Lower lobe of right lung (tissue), 2 donors: Measurements from ENCODE around the gene LDLR. TPM values are rescaled to one million over a fixed set of nuclear protein-coding genes. Genes with fewer than 3 reads are reported as not detected.
"Not testable (repeated sequence)": the region's sequence is repeated elsewhere in the genome, so short reads cannot be mapped to it uniquely, and the experiment has no call there.

Source experiments
- ATAC-seq, 2 donors: fragments of 200-7000 bp; cut with Tn5 transposase; one replicate each; pipeline ENCODE4 v1.9.1; 2020 to 2022; ENCODE audit warnings: mild to moderate bottlenecking in 2 of 2, moderate library complexity in 2 of 2
- DNase-seq: peaks from one replicate; pipeline ENCODE4 v3.0.0-alpha.2; 2020
- H3K27ac ChIP-seq: fragments of 200-600 bp; one replicate; pipeline ENCODE4 v1.8.0; 2022
- H3K27me3 ChIP-seq: fragments of 200-600 bp; one replicate; pipeline ENCODE4 v1.8.0; 2022; ENCODE audit warnings: low read depth
- H3K36me3 ChIP-seq: fragments of 200-600 bp; one replicate; pipeline ENCODE4 v1.8.0; 2022; ENCODE audit warnings: mild to moderate bottlenecking
- H3K4me1 ChIP-seq: fragments of 200-600 bp; one replicate; pipeline ENCODE4 v1.8.0; 2022
- H3K4me3 ChIP-seq: fragments of 200-600 bp; one replicate; pipeline ENCODE4 v1.8.0; 2022; ENCODE audit warnings: mild to moderate bottlenecking
- H3K9me3 ChIP-seq: fragments of 200-600 bp; one replicate; pipeline ENCODE4 v1.8.0; 2022
- intact Hi-C: fragments of 100-400 bp; cut with DNase I; formaldehyde crosslinking; loops from one replicate; pipeline ENCODE4 v1.11.0; 2022
- total RNA-seq: library from RNA; stranded (reverse); fragmentation: NEBNext Ultra II Directional; extraction: Animal tissue kit (Norgen Biotek cat#: 25700); gene quantifications from one replicate; pipeline ENCODE4 v1.2.1, GENCODE V29; 2021
- TF ChIP-seq, protein P1 (sequence below): fragments of 200-600 bp; IDR thresholded peaks from one replicate; pipeline ENCODE4 v1.8.0; 2022; ENCODE audit warnings: antibody characterized with exemption, mild to moderate bottlenecking
- donor health status: DM: no; HTN: yes; CAD: no; lungs with severe emphysema.

LDLR gene
- total RNA-seq, 1 donor from 2014 or later: 147 TPM

DNA sequence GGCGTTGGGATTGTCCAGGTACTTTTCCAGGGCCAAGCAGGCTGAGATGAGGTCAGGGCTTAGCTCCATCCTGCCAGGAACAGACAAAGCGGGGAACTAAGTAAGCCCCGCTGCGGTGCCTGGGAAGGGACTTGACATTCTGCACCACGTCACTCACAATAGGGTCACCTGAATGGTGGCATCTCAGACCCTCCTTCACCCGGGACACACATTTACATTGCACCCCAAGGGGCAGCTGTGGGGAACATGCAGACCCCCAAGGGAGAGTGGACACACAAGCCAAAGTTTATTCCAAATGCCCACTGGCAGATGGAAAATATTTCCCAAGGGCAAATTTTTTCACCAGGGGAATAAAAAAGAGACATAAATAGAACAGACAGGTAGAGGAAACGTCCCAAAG, 86.7 kb downstream of the LDLR start:
- ATAC-seq (no peak), DNase-seq (no peak)
- Histone ChIP-seq H3K4me3 (no peak overlapping the region), H3K27ac (no peak overlapping the region), H3K9me3 (no peaks in the 10 kb centered on the region), H3K36me3 (peaks cover 92% of the 10 kb centered on the region), H3K27me3 (no peaks in the 10 kb centered on the region), H3K4me1 (peaks cover 9% of the 10 kb centered on the region)
- intact Hi-C loops: no loop called here
- TF ChIP-seq, protein P1, sequence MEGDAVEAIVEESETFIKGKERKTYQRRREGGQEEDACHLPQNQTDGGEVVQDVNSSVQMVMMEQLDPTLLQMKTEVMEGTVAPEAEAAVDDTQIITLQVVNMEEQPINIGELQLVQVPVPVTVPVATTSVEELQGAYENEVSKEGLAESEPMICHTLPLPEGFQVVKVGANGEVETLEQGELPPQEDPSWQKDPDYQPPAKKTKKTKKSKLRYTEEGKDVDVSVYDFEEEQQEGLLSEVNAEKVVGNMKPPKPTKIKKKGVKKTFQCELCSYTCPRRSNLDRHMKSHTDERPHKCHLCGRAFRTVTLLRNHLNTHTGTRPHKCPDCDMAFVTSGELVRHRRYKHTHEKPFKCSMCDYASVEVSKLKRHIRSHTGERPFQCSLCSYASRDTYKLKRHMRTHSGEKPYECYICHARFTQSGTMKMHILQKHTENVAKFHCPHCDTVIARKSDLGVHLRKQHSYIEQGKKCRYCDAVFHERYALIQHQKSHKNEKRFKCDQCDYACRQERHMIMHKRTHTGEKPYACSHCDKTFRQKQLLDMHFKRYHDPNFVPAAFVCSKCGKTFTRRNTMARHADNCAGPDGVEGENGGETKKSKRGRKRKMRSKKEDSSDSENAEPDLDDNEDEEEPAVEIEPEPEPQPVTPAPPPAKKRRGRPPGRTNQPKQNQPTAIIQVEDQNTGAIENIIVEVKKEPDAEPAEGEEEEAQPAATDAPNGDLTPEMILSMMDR: no peak

DNA sequence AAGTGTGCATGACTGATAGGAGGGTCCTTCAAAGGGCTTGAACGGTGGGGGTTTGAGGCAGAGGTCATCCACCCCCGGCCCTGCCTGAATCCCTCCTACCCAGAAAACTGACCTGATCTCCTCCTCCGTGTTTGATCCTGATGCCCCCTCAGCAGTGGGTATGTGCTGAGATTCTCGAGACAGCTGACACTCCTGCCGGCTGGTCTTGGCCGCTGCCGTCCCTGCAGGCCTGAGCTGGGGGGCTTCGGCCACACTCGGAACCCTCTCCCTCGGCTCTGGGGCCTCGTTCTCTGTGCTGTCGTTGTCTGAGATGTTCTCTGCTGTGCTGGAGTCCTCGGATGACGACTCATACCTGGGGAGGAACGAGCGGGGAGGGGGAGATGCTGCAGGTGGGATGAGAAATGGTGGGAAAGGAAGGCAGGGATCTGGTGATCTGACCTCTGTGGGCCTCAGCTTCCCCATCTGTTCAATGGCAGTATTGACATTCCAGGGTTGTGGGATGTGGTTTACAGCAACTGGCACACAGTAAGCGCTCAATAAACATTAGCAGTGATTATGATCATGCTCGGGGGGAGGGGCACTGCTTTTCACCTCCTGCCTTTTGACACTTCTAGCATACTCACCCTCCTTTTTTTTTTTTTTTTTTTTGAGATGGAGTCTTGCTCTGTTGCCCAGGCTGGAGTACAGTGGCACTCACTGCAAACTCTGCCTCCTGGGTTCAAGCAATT, 87.4 kb downstream of the LDLR start:
- intact Hi-C loops: no loop called here
- no peak overlapping the region for H3K4me3 ChIP-seq
- H3K27me3 ChIP-seq: no peaks in the 10 kb centered on the region
- no peak for DNase-seq
- ATAC-seq: no peak
- H3K36me3 ChIP-seq: peaks cover 90% of the 10 kb centered on the region
- peaks cover 9% of the 10 kb centered on the region for H3K4me1 ChIP-seq
- H3K9me3 ChIP-seq: no peaks in the 10 kb centered on the region
- H3K27ac ChIP-seq: no peak overlapping the region
- TF ChIP-seq, protein P1: no peak

DNA sequence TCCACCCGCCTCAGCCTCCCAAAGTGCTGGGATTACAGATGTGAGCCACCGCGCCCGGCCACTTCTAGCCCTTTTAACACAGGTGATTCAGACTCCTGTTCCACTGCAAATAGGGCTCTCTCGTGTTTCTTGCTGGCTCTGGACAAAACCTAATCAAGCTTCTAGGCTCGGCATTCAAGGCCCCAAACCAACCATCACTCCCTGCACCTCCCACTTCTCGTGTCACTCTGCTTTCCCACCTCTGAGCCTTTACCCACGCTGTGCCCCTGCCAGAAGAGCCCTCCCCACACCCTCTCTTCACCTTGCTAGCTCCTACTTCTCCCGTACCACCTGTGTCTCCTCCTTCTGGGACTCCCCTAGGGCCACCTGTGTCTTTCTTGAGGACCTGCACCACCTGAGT, 88.3 kb downstream of the LDLR start:
- Histone ChIP-seq H3K9me3 (no peaks in the 10 kb centered on the region), H3K27ac (no peak overlapping the region), H3K27me3 (no peaks in the 10 kb centered on the region), H3K36me3 (peaks cover 81% of the 10 kb centered on the region), H3K4me3 (no peak overlapping the region), H3K4me1 (peaks cover 9% of the 10 kb centered on the region)
- TF ChIP-seq, protein P1: no peak
- ATAC-seq: no peak
- intact Hi-C loops: no loop called here
- no peak for DNase-seq

DNA sequence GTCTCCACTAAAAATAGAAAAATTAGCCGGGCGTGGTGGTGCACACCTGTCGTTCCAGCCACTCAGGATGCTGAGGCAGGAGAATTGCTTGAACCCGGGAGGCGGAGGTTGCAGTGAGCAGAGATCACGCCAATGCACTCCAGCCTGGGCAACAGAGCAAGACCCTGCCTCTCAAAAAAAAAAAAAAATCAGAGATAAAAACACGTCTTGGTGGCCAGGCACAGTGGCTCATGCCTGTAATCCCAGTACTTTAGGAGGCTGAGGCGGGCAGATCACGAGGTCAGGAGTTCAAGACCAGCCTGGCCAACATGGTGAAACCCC, 89.8 kb downstream of the LDLR start:
- Histone ChIP-seq H3K4me1 (peaks cover 13% of the 10 kb centered on the region), H3K36me3 (peaks cover 78% of the 10 kb centered on the region)
- H3K27ac ChIP-seq, H3K9me3 ChIP-seq, H3K4me3 ChIP-seq, intact Hi-C loops, ATAC-seq, DNase-seq, H3K27me3 ChIP-seq: not testable (repeated sequence)

DNA sequence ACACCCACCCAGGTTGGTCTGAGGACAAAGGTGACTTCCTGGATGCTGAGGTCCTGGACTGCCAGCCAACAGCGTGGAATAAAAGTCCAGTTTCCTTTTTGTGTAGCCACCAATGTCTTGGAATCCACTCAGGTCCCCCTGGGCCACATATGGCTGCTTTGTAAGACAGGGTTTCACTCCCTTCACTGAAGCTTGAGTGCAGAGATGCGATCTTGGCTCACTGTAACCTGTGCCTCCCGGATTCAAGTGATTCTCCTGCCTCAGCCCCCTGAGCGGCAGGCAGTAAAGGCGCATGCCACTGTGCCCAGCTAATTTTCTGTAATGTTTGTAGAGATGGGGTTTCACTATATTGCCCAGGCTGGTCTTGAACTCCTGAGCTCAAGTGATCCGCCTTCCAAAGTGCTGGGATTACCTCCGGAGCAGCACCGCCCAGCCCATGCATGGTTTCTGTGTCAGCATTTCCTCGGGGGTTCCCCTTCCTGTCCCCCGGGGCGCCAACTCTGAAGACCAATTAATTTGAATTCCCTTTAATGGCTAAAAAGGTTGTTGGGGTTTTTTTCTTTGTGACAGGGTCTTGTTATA, 90.5 kb downstream of the LDLR start:
- no peaks in the 10 kb centered on the region for H3K9me3 ChIP-seq
- peaks cover 73% of the 10 kb centered on the region for H3K36me3 ChIP-seq
- no peak overlapping the region for H3K4me3 ChIP-seq
- H3K27me3 ChIP-seq: no peaks in the 10 kb centered on the region
- TF ChIP-seq, protein P1: no peak
- peaks cover 19% of the 10 kb centered on the region for H3K4me1 ChIP-seq
- ATAC-seq: no peak
- intact Hi-C loops: no loop called here
- peak overlapping the region; percentile 41 for H3K27ac ChIP-seq
- DNase-seq: no peak

DNA sequence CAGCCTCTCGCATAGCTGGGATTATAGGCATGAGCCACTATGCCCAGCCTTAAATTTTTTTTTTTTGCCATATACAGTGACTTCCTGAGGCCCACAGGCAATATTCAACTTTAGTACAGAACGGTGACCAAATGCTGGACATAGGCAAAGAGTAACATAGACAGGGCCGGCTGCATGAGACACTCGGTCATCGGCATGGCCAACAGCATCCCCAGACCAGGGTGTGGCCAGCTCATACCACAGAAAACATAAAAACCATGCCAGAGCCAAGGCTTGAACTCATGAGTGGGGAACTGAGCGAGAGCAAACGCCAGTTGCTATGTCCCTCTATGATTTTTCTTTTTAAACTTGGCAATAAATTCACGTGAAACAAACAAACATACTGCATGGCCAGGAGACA, 91.1 kb downstream of the LDLR start:
- TF ChIP-seq, protein P1: no peak
- Histone ChIP-seq H3K36me3 (peaks cover 72% of the 10 kb centered on the region), H3K27me3 (no peaks in the 10 kb centered on the region), H3K9me3 (no peaks in the 10 kb centered on the region), H3K4me1 (peaks cover 25% of the 10 kb centered on the region), H3K4me3 (no peak overlapping the region), H3K27ac (peak overlapping the region; percentile 41)
- ATAC-seq: no peak
- DNase-seq: no peak
- intact Hi-C loops: no loop called here

DNA sequence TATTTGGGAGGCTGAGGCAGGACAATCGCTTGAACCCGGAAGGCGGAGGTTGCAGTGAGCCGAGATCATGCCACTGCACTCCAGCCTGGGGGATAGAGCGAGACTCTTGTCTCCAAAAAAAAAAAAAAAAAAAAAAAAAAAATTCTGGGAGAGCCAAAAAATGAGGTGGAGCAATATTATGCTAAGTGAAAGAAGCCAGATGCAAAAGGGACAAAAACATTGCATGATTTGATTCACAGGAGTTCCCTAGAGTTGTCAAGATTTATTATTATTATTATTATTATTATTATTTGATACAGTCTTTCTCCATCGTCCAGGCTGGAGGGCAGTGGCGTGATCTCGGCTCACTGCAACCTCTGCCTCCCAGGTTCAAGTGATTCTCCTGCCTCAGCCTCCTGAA, 91.7 kb downstream of the LDLR start:
- DNase-seq, intact Hi-C loops, ATAC-seq, H3K4me3 ChIP-seq, H3K9me3 ChIP-seq, H3K27me3 ChIP-seq: not testable (repeated sequence)
- peaks cover 27% of the 10 kb centered on the region for H3K4me1 ChIP-seq
- H3K36me3 ChIP-seq: peaks cover 72% of the 10 kb centered on the region
- peak overlapping the region; percentile 41 for H3K27ac ChIP-seq
